ENCODE data around the gene PEX13.
A peak's percentile ranks its signal among the peaks of the same experiment; 100 is the strongest.

The PEX13 gene

DNA sequence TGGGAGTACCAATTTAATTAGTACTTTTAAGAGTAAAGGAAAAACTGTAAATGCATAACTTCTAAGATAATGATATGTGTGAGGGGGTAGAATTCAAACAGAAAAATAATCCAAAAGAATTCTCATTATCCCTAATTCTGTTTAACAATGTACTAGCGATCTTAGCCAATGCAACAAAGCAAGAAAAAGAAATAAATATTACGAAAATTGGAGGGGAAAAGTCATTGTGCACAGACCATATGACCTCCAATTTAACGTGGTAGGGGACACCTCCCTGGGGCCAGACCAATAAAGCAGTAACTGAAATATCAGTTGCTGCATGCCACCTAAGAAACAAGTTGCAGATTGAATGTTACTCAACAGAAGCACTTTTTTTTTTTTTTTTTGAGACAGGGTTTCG, 25.9 kb upstream of the PEX13 start:
- TF ChIP-seq ZFX (IDR thresholded peaks at IDR 0.05; ENCODE audit: borderline replicate concordance): no peak
- TF ChIP-seq CTCF (IDR thresholded peaks at IDR 0.05): no peak
- no peak overlapping the region for H3K27ac ChIP-seq

DNA sequence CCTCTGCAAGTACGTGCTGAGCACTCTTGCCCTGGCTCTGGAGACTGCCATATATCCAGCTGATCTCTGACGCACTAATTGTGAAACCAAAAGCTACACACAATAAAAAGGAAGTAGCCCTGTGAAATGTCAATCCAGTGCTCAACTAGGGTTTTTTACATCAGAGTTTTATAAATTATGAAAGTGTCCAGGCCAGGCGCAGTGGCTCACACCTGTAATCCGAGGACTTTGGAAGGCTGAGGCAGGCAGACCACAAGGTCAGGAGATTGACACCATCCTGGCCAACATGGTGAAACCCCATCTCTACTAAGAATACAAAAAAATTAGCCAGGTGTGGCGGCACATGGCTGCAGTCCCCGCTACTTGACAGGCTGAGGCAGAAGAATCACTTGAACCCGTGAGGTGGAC, 24.5 kb upstream of the PEX13 start:
- no peak overlapping the region for H3K27ac ChIP-seq
- no peak for TF ChIP-seq CTCF (IDR thresholded peaks at IDR 0.05)
- TF ChIP-seq ZFX (IDR thresholded peaks at IDR 0.05; ENCODE audit: borderline replicate concordance): no peak

DNA sequence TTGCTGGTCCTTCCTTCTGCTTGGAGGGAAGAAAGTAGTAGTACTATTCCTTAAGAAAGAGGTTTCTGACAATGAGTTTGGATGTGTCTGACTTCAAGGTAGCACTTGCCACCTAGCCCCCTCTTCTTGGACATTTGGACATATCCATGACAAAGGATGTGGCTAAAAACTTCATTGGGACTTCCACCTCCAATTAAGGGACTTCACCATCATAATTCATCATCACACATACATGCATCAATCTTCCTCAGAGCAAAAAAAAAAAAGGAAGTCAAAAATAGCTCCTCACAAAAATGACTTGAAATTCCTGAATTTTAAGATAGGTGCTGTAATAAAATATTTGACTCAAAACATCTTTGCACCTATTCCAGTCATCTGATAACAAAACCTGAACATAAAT, 23.4 kb upstream of the PEX13 start:
- H3K27ac ChIP-seq: no peak overlapping the region

DNA sequence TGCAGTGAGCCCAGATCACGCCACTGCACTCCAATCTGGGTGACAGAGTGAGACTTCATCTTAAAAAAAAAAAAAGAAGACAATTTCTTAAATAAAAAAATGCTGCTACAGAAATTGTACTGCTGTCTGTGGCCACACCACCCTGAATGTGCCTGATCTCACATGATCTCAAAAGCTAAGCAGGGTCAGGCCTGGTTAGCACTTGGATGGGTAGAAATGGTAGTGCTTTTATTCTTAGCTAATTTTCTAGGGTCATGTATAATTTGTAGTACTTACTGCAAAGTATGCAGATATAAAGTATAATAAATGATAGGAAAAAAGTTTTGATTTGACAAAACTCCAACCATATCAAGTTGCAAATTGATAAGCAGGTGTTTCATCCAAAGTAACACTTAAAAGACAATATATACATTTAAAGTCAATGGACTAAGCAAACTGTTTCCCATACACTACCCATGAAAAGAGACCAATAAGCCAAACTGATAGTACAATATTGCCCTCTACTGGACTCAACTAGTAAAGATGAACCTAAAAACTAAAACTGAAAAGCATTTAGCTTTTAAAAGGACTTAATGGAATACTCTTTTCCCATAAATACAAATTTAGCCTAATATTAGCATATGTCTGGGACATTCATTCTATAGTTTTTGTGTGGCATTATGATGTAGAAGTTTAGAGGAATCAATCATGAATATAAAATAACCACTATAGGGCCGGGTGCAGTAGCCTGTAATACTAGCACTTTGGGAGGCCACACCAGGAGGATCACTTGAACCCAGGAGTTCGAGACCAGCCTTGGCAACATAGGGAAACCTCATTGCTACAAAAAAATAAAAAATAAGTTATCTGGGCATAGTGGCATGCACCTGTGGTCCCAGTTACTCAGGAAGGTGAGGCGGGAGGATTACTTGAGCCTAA, 18.6 kb upstream of the PEX13 start:
- H3K27ac ChIP-seq: no peak overlapping the region
- TF ChIP-seq ZFX (IDR thresholded peaks at IDR 0.05; ENCODE audit: borderline replicate concordance) (no peak), CTCF (IDR thresholded peaks at IDR 0.05) (peak; percentile 77)

More for the DNA sequence above, 23.4 kb upstream of the PEX13 start:
- TF ChIP-seq CTCF (IDR thresholded peaks at IDR 0.05): no peak

GRCh38 chr2:61005736-61006135, 11.8 kb upstream of the PEX13 start:
- TF ChIP-seq ZFX (IDR thresholded peaks at IDR 0.05; ENCODE audit: borderline replicate concordance) (no peak), CTCF (IDR thresholded peaks at IDR 0.05) (no peak)
- no peak overlapping the region for H3K27ac ChIP-seq

DNA sequence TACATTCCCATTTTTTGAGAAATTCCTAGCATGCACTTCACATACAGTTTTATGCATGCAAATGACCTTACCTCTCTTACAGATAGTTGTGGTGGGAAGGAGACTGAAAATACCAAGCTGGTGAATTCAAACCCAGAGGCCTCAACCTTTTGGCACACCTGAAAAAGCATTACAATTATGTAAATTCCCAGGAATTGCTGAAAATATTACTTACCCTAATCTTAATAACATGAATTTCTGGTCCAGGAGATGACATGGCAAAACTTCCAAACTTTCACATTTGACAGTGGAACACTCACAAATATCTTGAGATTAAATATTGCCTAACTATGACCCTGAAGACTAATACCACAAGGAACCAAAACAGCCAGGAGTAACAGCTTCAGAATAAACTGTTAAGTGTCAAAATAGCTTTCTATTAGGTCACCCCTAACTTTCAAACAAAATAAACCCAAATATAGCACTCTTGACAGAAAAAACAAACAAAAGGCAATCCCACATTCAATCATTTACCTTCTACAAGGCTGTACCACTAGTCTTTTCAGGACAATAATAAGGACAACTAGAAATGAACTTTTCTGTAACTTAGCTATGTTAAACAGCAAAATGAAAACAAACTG, 10.9 kb upstream of the PEX13 start:
- no peak for TF ChIP-seq CTCF (IDR thresholded peaks at IDR 0.05)
- no peak for TF ChIP-seq ZFX (IDR thresholded peaks at IDR 0.05; ENCODE audit: borderline replicate concordance)
- no peak overlapping the region for H3K27ac ChIP-seq

- H3K27ac ChIP-seq: no peak overlapping the region
- TF ChIP-seq ZFX (IDR thresholded peaks at IDR 0.05; ENCODE audit: borderline replicate concordance) (no peak), CTCF (IDR thresholded peaks at IDR 0.05) (no peak)
Measured at GRCh38 chr2:61009355-61009754, 8.2 kb upstream of the PEX13 start.

Measured in 22Rv1 (cell line).